NCI-H2107 treated with DMSO at 0.1 percent for 48 hours (cell line): ENCODE results near the gene TMEM119.

ENCODE experiments used
- DNase-seq: peaks from one replicate; lab custom pipeline; 2025; ENCODE audit not compliant: unreplicated experiment; lab: John Stamatoyannopoulos, UW

TMEM119 gene

DNA sequence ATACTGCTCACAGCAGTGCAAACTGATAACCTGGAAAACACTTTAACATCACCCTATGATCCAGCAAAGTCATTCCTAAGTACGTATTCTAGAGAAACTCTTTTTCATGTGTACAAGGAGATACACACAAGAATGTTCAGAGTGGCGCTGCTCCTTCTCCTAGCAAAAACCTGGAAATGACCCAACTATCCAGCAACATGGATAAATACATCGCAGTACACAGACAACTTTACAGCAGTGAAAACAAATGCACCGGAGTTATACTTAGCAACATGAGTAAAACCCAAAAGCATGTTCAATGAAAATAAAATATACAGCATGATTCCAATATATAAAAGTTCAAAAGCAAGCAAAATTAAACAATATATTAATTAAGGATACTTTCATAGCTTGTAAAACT, 55.6 kb downstream of the TMEM119 start:
- DNase-seq, result no peak
